PC-9 (cell line): ENCODE measurements around the gene NF1.

ENCODE experiments used
- CTCF ChIP-seq: fragments of 200-600 bp; sonication (generic); conservative IDR thresholded peaks from 2 replicates; pipeline ENCODE4 v1.6.1; 2017; ENCODE audit warnings: mixed run types, antibody characterized with exemption, mild to moderate bottlenecking, moderate library complexity
- EZH2 ChIP-seq: fragments of 200-600 bp; sonication (generic); IDR thresholded peaks from 2 replicates; pipeline ENCODE4 v1.8.0; 2017; ENCODE audit warnings: antibody characterized with exemption, low read depth

- TF ChIP-seq CTCF (no peak), EZH2 (no peak)
These were observed 137.1 kb downstream of the NF1 start for GRCh38 chr17:31231852-31232251.
